Measurements from ENCODE around the gene RCSD1.

RCSD1 gene

GRCh38 chr1:167704715-167705114, 74.7 kb downstream of the RCSD1 start:
- no peaks in the 10 kb centered on the region for H3K36me3 ChIP-seq (ENCODE audit: low read length)
- no peaks in the 10 kb centered on the region for H3F3A ChIP-seq (ENCODE audit: insufficient read depth)
- H3K9ac ChIP-seq (ENCODE audit: low read length), result no peak overlapping the region
- no peak overlapping the region for H2AFZ ChIP-seq (ENCODE audit: low read depth, low read length, severe bottlenecking)
- no peak overlapping the region for H3K4me2 ChIP-seq (ENCODE audit: low read depth, low read length, poor library complexity, severe bottlenecking)
- H3K27ac ChIP-seq (ENCODE audit: low read depth, low read length), result no peak overlapping the region
- H3K27me3 ChIP-seq (ENCODE audit: low read length), result no peaks in the 10 kb centered on the region
- no peaks in the 10 kb centered on the region for H3K79me2 ChIP-seq (ENCODE audit: insufficient read depth, low read length)
- H3K9me3 ChIP-seq (ENCODE audit: insufficient read depth, low read length), result no peaks in the 10 kb centered on the region
- no peaks in the 10 kb centered on the region for H4K20me1 ChIP-seq (ENCODE audit: low read depth, low read length)
- H3K9me2 ChIP-seq (replicated peaks; ENCODE audit: insufficient read depth, low read length), result no peaks in the 10 kb centered on the region
- TF ChIP-seq CTCF (IDR thresholded peaks at IDR 0.05; ENCODE audit: insufficient read depth, low read length, poor library complexity, severe bottlenecking) (no peak), EZH2phosphoT487 (conservative IDR thresholded peaks at IDR 0.05; ENCODE audit: low read length) (no peak)
- no peak overlapping the region for H3K4me3 ChIP-seq (ENCODE audit: insufficient read depth, low read length, poor library complexity, severe bottlenecking)

DNA sequence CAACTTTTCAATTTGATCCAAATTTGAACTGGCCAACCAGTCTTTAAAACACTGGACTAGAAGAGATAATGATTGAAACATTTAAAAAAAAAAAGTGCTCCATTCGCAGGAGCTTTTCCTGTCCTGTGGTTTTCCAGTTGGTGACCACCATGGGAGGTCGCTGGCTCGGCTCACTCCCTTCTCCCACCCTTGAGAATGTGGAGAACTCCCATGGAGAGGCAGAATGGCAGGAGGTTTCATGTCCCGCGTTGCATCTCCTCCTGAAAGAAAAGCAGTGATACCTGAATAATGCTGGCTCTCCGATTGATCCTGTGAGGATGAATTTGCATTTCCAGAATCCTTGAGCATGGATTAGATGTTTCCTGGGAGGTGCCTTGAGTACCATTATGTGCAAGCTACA, 75.2 kb downstream of the RCSD1 start:
- Histone ChIP-seq H2AFZ (ENCODE audit: low read depth, low read length, severe bottlenecking) (no peak overlapping the region), H3K4me3 (ENCODE audit: insufficient read depth, low read length, poor library complexity, severe bottlenecking) (no peak overlapping the region), H3K9me3 (ENCODE audit: insufficient read depth, low read length) (no peaks in the 10 kb centered on the region), H3K9me2 (replicated peaks; ENCODE audit: insufficient read depth, low read length) (no peaks in the 10 kb centered on the region), H3K27ac (ENCODE audit: low read depth, low read length) (no peak overlapping the region), H3K27me3 (ENCODE audit: low read length) (no peaks in the 10 kb centered on the region), H4K20me1 (ENCODE audit: low read depth, low read length) (no peaks in the 10 kb centered on the region), H3K36me3 (ENCODE audit: low read length) (no peaks in the 10 kb centered on the region), H3K4me2 (ENCODE audit: low read depth, low read length, poor library complexity, severe bottlenecking) (no peak overlapping the region), H3K9ac (ENCODE audit: low read length) (no peak overlapping the region), H3F3A (ENCODE audit: insufficient read depth) (no peaks in the 10 kb centered on the region), H3K79me2 (ENCODE audit: insufficient read depth, low read length) (no peaks in the 10 kb centered on the region)
- TF ChIP-seq EZH2phosphoT487 (conservative IDR thresholded peaks at IDR 0.05; ENCODE audit: low read length) (no peak), CTCF (IDR thresholded peaks at IDR 0.05; ENCODE audit: insufficient read depth, low read length, poor library complexity, severe bottlenecking) (no peak)

GRCh38 chr1:167706363-167706762, 76.3 kb downstream of the RCSD1 start:
- Histone ChIP-seq H3K79me2 (ENCODE audit: insufficient read depth, low read length) (no peaks in the 10 kb centered on the region), H4K20me1 (ENCODE audit: low read depth, low read length) (no peaks in the 10 kb centered on the region)
- TF ChIP-seq EZH2phosphoT487 (conservative IDR thresholded peaks at IDR 0.05; ENCODE audit: low read length), result no peak
- no peak for TF ChIP-seq CTCF (IDR thresholded peaks at IDR 0.05; ENCODE audit: insufficient read depth, low read length, poor library complexity, severe bottlenecking)

More at GRCh38 chr1:167706363-167706762, 76.3 kb downstream of the RCSD1 start:
- no peaks in the 10 kb centered on the region for H3K36me3 ChIP-seq (ENCODE audit: low read length)
- H3K9ac ChIP-seq (ENCODE audit: low read length), result no peak overlapping the region
- no peak overlapping the region for H3K27ac ChIP-seq (ENCODE audit: low read depth, low read length)
- H3K9me3 ChIP-seq (ENCODE audit: insufficient read depth, low read length), result no peaks in the 10 kb centered on the region
- H3K4me3 ChIP-seq (ENCODE audit: insufficient read depth, low read length, poor library complexity, severe bottlenecking), result no peak overlapping the region
- no peaks in the 10 kb centered on the region for H3K27me3 ChIP-seq (ENCODE audit: low read length)
- H3K4me2 ChIP-seq (ENCODE audit: low read depth, low read length, poor library complexity, severe bottlenecking), result no peak overlapping the region
- H3F3A ChIP-seq (ENCODE audit: insufficient read depth), result no peaks in the 10 kb centered on the region
- H3K9me2 ChIP-seq (replicated peaks; ENCODE audit: insufficient read depth, low read length), result no peaks in the 10 kb centered on the region
- no peak overlapping the region for H2AFZ ChIP-seq (ENCODE audit: low read depth, low read length, severe bottlenecking)
